ENCODE results near the gene ABCG2. TPM values are rescaled to one million over a fixed set of nuclear protein-coding genes. Genes with fewer than 3 reads are reported as not detected.

ABCG2 gene
- total and polyA plus RNA-seq, 11 donors, result 0.27 to 8.0 (median 2.7) TPM

GRCh38 chr4:88107406-88108107 lies 50.9 kb downstream of the ABCG2 start:
- no peaks in the 10 kb centered on the region for H3K27me3 ChIP-seq
- H3K4me3 ChIP-seq, result no peak overlapping the region
- ATAC-seq (peak in 3 of 4 donors; percentile 58 to 80 (median 67)), DNase-seq (peak in 1 of 5 donors; percentile 26)
- TF ChIP-seq POLR2A (IDR thresholded peaks at IDR 0.05), result no peak
- TF ChIP-seq CTCF (IDR thresholded peaks at IDR 0.05), result no peak
- H3K36me3 ChIP-seq, result peaks cover 0 to 1% (median 0%) of the 10 kb centered on the region in 9 donors
- intact Hi-C loops (cut with DNase I), result no loop called here
- H3K27ac ChIP-seq, result no peak overlapping the region
- H3K4me1 ChIP-seq, result peaks cover 0 to 22% (median 8%) of the 10 kb centered on the region in 12 donors
- H3K9me3 ChIP-seq, result no peaks in the 10 kb centered on the region
- 40 to 59% (median 49%) methylated on average over 2 of the region's 2 CpGs for WGBS, 4 donors

- intact Hi-C loops (cut with DNase I), result no loop called here
- 94 to 97% (median 95%) methylated on average over 3 of the region's 3 CpGs for WGBS, 4 donors
- no peak for DNase-seq
- Histone ChIP-seq H3K4me3 (no peak overlapping the region), H3K27me3 (no peaks in the 10 kb centered on the region), H3K9me3 (no peaks in the 10 kb centered on the region), H3K27ac (no peak overlapping the region), H3K36me3 (no peaks in the 10 kb centered on the region), H3K4me1 (peaks cover 0 to 22% (median 8%) of the 10 kb centered on the region in 12 donors)
- ATAC-seq, result no peak
- TF ChIP-seq CTCF (IDR thresholded peaks at IDR 0.05) (no peak), POLR2A (IDR thresholded peaks at IDR 0.05) (no peak)
These were observed 52.2 kb downstream of the ABCG2 start for GRCh38 chr4:88106205-88106604.

GRCh38 chr4:88104902-88105610 lies 53.4 kb downstream of the ABCG2 start:
- ATAC-seq (no peak), DNase-seq (no peak)
- Histone ChIP-seq H3K4me3 (no peak overlapping the region), H3K9me3 (no peaks in the 10 kb centered on the region), H3K27ac (no peak overlapping the region), H3K36me3 (no peaks in the 10 kb centered on the region), H3K4me1 (peaks cover 0 to 22% (median 8%) of the 10 kb centered on the region in 12 donors), H3K27me3 (no peaks in the 10 kb centered on the region)
- intact Hi-C loops (cut with DNase I), result no loop called here
- TF ChIP-seq POLR2A (IDR thresholded peaks at IDR 0.05) (no peak), CTCF (IDR thresholded peaks at IDR 0.05) (no peak)
- WGBS, 4 donors, result 71 to 80% (median 75%) methylated on average over 4 of the region's 4 CpGs

- Histone ChIP-seq H3K4me1 (peaks cover 0 to 7% (median 0%) of the 10 kb centered on the region in 12 donors), H3K27ac (peak overlapping the region in 1 of 12 donors; percentile 8), H3K9me3 (no peaks in the 10 kb centered on the region), H3K27me3 (no peaks in the 10 kb centered on the region), H3K36me3 (peaks cover 0 to 5% (median 0%) of the 10 kb centered on the region in 9 donors), H3K4me3 (no peak overlapping the region)
- TF ChIP-seq POLR2A (IDR thresholded peaks at IDR 0.05) (no peak), CTCF (IDR thresholded peaks at IDR 0.05) (no peak)
- WGBS, 4 donors, result 83 to 90% (median 88%) methylated on average over 7 of the region's 7 CpGs
- DNase-seq (no peak), ATAC-seq (no peak)
- intact Hi-C loops (cut with DNase I), result no loop called here
These were observed 56.4 kb downstream of the ABCG2 start for GRCh38 chr4:88102026-88102425.

All from heart left ventricle (tissue), 16 donors.